Measurements from ENCODE around the gene NGB. TPM values are rescaled to one million over a fixed set of nuclear protein-coding genes. Genes with fewer than 3 reads are reported as not detected.

Gene NGB
- total and polyA plus RNA-seq, 9 of the 15 experiments (the other 6 are each of a cell fraction or from before 2014, with no cell fraction given): not detected

- TF ChIP-seq ZFP91 (CRISPR knock-in tag; IDR thresholded peaks at IDR 0.05) (no peak), E4F1 (CRISPR knock-in tag; IDR thresholded peaks at IDR 0.05; ENCODE audit: borderline replicate concordance) (no peak), BCL6 (CRISPR knock-in tag; IDR thresholded peaks at IDR 0.05) (no peak)
These were observed 1.3 kb upstream of the NGB start (continued) for GRCh38 chr14:77272261-77272660.

GRCh38 chr14:77270361-77271112, 469 bp downstream of the NGB start:
- no peak overlapping the region for H2AFZ ChIP-seq (ENCODE audit: low read depth, low read length)
- CTCF ChIA-PET (ENCODE audit: low intra/inter-chr PET ratio): no interaction called here
- WGBS (ENCODE audit: insufficient coverage, low coverage, missing lambda C conversion rate): 14% methylated on average over 19 of the region's 84 CpGs
- DNase-seq (ENCODE audit: extremely low read depth in 1 of 4, low spot score in 3 of 4) (no peak), ATAC-seq (no peak), FAIRE-seq (no peak)
- BruUV-seq (replicated peaks): no TSS peak
- H4K20me1 ChIP-seq (replicated peaks; ENCODE audit: control insufficient read depth, insufficient read depth, low read length): no peaks in the 10 kb centered on the region
- in situ Hi-C loops (cut with MboI): no loop called here
- no peaks in the 10 kb centered on the region for H3K36me3 ChIP-seq (ENCODE audit: control insufficient read depth, insufficient read depth, low read length)
- POLR2A ChIA-PET: interaction anchor here (0.6 kb wide), 1 partner anchor 242 kb away, joined by 3 read pairs; no protein-coding TSS in a partner anchor
- H3K9me1 ChIP-seq (ENCODE audit: control insufficient read depth, insufficient read depth, low read length): no peaks in the 10 kb centered on the region
- no peaks in the 10 kb centered on the region for H3K9me3 ChIP-seq (replicated peaks; ENCODE audit: control insufficient read depth, insufficient read depth, low read depth, low read length)
- H3K4me3 ChIP-seq: no peak overlapping the region
- H3K27me3 ChIP-seq (ENCODE audit: control insufficient read depth in 2 of 2, insufficient read depth in 2 of 2, low read length in 2 of 2): peaks cover 0 to 29% of the 10 kb centered on the region in 2 experiments; a peak in 2 of 5 replicates
- H3K9ac ChIP-seq (ENCODE audit: insufficient read depth in 1 of 2, low read depth in 2 of 2, low read length in 2 of 2): no peak overlapping the region
- H3K4me2 ChIP-seq (ENCODE audit: insufficient read depth, low read length): no peak overlapping the region
- intact Hi-C loops (cut with micrococcal nuclease): no loop called here
- peaks cover 0 to 14% of the 10 kb centered on the region in 2 experiments; a peak in 2 of 5 replicates for H3K4me1 ChIP-seq (replicated peaks in 1 of 2; ENCODE audit: control insufficient read depth in 2 of 2, insufficient read depth in 2 of 2, low read length in 2 of 2)
- no peaks in the 10 kb centered on the region for H3K79me2 ChIP-seq (ENCODE audit: control insufficient read depth, insufficient read depth, low read length)
- no peak overlapping the region for H3K27ac ChIP-seq (ENCODE audit: extremely low read depth, low read depth, low read length)
- no peak for TF ChIP-seq BMI1 (IDR thresholded peaks at IDR 0.05; ENCODE audit: low read length)
- no peak for TF ChIP-seq GTF2A2 (tag; IDR thresholded peaks at IDR 0.05)
- no peak for TF ChIP-seq GATA2 (CRISPR knock-in tag; IDR thresholded peaks at IDR 0.05)
- no peak for TF ChIP-seq FOXA3 (CRISPR knock-in tag; conservative IDR thresholded peaks at IDR 0.05 in 1 of 2, IDR thresholded peaks at IDR 0.05 in 1 of 2)
- no peak for TF ChIP-seq HINFP (tag; conservative IDR thresholded peaks at IDR 0.05; ENCODE audit: low read depth)
- TF ChIP-seq IRF1 (CRISPR knock-in tag; IDR thresholded peaks at IDR 0.05; ENCODE audit: borderline replicate concordance): no peak
- no peak for TF ChIP-seq KLF10 (CRISPR knock-in tag; IDR thresholded peaks at IDR 0.05)
- TF ChIP-seq MITF (IDR thresholded peaks at IDR 0.05): no peak
- no peak for TF ChIP-seq ZNF431 (CRISPR knock-in tag; IDR thresholded peaks at IDR 0.05)
